Measurements from ENCODE around the gene RFX5.

GRCh38 chr1:151290709-151291303 is 56.2 kb downstream of the RFX5 start:
- TF ChIP-seq CTCF (IDR thresholded peaks at IDR 0.05; ENCODE audit: low read depth, low read length, missing input control) (no peak), MAX (IDR thresholded peaks at IDR 0.05) (no peak), GABPA (IDR thresholded peaks at IDR 0.05 in 1 of 2, conservative IDR thresholded peaks at IDR 0.05 in 1 of 2) (no peak), REST (IDR thresholded peaks at IDR 0.05) (no peak)

Measured in liver (tissue), 3 donors.